Cardiac muscle cell (in vitro differentiated cells and primary cell): ENCODE data around the gene LYRM7. TPM values are rescaled to one million over a fixed set of nuclear protein-coding genes. Genes with fewer than 3 reads are reported as not detected.

Source experiments
- DNase-seq, 2 donors: peaks; one replicate each; pipeline versions ENCODE4 v3.0.0 to v3.0.0-alpha.2; 2010 to 2017; ENCODE audit warnings: low read depth in 1 of 2, low spot score in 1 of 2
- H3K27ac ChIP-seq: fragments of 200-600 bp; sonication (generic); 2 replicates; pipeline ENCODE4 v1.5.1; 2016
- H3K27me3 ChIP-seq: fragments of 200-600 bp; sonication (generic); 2 replicates; pipeline ENCODE4 v1.6.0; 2016; ENCODE audit warnings: control low read depth
- H3K36me3 ChIP-seq: fragments of 200-600 bp; sonication (generic); 2 replicates; pipeline ENCODE4 v1.5.1; 2016; ENCODE audit warnings: control low read depth
- H3K4me1 ChIP-seq: fragments of 200-600 bp; sonication (generic); 2 replicates; pipeline ENCODE4 v1.8.1; 2017; ENCODE audit warnings: low read depth, mild to moderate bottlenecking, mixed run types
- H3K4me3 ChIP-seq: fragments of 200-600 bp; sonication (generic); 2 replicates; pipeline ENCODE4 v1.5.1; 2016; ENCODE audit warnings: mild to moderate bottlenecking
- H3K9me3 ChIP-seq: fragments of 200-600 bp; sonication (generic); 2 replicates; pipeline ENCODE4 v1.5.1; 2017; ENCODE audit warnings: low read depth, mild to moderate bottlenecking, control low read depth
- polyA plus RNA-seq: library from polyadenylated mRNA; unstranded; fragments of >200 nt; fragmentation: Nextera tagmentation; extraction: Ambion mirVana; gene quantifications from 2 replicates; pipeline ENCODE4 v1.2.1, GENCODE V29; 2016
- total RNA-seq: library from RNA; depleted of rRNA; stranded (reverse); fragments of >200 nt; gene quantifications from 2 replicates; pipeline ENCODE4 v1.2.3, GENCODE V29; 2016
- TF ChIP-seq, protein P1 (sequence below): IDR thresholded peaks from 2 replicates; pipeline ENCODE4 v1.5.1; 2012; ENCODE audit warnings: low read depth, mild to moderate bottlenecking, low read length

Gene LYRM7
- total and polyA plus RNA-seq, 2 experiments from 2014 or later = 7.1 to 25.5 TPM

DNA sequence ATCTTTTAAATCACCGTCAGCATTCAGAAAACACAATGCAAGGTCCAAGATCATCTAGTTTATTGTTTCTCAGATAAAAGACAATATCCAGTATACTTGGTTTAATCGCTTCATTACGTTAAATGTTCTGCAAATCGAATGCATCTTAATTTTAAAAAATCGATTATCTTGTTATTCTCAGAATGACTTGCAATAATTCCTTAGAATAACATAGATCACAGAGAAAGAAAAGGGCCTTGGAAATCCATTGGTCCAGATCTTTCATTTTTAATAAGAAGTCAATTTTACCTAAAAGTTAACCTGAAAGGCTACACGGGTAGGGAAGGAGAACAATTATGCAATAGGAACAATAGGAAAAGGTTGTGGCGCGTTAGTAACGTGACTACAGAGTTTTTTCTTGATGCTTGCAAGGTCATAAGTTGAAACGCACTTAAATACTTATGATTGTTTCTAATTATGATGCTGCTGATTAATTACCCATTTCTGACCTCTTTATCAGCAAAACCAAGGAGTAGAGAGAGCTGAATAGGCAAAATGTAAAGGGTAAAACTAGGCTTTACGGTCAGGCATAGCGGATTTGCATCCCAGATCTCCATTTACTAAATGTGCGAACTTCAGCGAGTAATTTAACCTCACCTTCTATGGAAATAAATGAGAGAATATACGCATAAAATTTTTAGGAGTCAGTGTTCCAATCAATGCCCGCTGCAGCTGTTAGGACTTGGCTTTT, 769 bp upstream of the LYRM7 start:
- no peaks in the 10 kb centered on the region for H3K9me3 ChIP-seq
- no peaks in the 10 kb centered on the region for H3K27me3 ChIP-seq
- no peaks in the 10 kb centered on the region for H3K36me3 ChIP-seq
- TF ChIP-seq, protein P1, sequence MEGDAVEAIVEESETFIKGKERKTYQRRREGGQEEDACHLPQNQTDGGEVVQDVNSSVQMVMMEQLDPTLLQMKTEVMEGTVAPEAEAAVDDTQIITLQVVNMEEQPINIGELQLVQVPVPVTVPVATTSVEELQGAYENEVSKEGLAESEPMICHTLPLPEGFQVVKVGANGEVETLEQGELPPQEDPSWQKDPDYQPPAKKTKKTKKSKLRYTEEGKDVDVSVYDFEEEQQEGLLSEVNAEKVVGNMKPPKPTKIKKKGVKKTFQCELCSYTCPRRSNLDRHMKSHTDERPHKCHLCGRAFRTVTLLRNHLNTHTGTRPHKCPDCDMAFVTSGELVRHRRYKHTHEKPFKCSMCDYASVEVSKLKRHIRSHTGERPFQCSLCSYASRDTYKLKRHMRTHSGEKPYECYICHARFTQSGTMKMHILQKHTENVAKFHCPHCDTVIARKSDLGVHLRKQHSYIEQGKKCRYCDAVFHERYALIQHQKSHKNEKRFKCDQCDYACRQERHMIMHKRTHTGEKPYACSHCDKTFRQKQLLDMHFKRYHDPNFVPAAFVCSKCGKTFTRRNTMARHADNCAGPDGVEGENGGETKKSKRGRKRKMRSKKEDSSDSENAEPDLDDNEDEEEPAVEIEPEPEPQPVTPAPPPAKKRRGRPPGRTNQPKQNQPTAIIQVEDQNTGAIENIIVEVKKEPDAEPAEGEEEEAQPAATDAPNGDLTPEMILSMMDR = no peak
- peak overlapping the region; percentile 56 for H3K4me3 ChIP-seq
- H3K4me1 ChIP-seq = peaks cover 4% of the 10 kb centered on the region
- H3K27ac ChIP-seq = peak overlapping the region; percentile 76
- DNase-seq = no peak

DNA sequence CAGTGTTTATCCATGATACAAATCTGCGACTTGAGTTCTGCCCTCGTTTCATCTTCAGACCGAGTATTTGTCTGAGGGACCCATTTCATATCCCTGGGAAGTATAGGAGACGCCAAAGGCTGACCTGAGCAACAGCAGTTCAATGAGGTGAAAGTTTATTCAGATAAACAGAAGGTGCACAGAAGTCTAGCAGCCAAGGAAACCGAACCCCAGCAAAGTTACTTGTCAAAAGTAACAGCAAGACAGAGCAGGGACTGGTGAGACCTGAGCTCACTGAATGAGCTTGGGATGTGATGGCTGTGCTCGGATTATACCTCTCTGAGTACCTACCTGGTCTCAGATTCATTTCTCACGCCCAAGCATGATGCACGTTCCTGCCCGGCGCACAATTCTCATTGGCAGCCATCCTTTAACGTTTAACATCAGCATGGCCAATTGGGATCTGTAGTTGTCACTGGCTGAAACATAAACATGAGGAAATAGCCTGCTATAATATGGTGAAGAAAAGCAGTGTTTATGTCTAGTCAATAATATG, 599 bp downstream of the LYRM7 start:
- H3K36me3 ChIP-seq = no peaks in the 10 kb centered on the region
- no peaks in the 10 kb centered on the region for H3K27me3 ChIP-seq
- H3K9me3 ChIP-seq = no peaks in the 10 kb centered on the region
- TF ChIP-seq, protein P1 = no peak
- H3K27ac ChIP-seq = peak overlapping the region; percentile 65
- H3K4me3 ChIP-seq = peak overlapping the region; percentile 56
- no peaks in the 10 kb centered on the region for H3K4me1 ChIP-seq
- DNase-seq = no peak

DNA sequence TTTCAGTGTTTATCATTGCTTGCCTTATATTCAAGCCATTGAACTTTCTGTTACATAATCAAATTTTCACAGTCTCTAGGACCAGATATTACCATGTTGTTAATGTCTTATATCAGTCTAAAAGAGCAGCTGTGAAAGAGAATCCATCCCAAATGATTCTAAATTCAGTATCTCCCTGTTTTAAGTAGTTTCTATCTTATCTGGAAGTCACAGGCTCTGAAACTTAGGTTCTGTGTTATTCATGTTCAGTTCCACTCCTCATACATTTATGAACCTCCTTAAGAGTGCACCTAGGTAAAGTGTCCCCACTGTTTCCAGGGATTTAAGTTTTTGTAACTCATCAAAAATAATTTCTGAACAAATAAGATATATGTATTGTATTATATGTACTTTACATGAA, 9.7 kb downstream of the LYRM7 start:
- Histone ChIP-seq H3K27me3 (no peaks in the 10 kb centered on the region), H3K36me3 (peaks cover 8% of the 10 kb centered on the region), H3K9me3 (no peaks in the 10 kb centered on the region), H3K27ac (no peak overlapping the region), H3K4me1 (no peaks in the 10 kb centered on the region), H3K4me3 (no peak overlapping the region)
- DNase-seq = no peak
- TF ChIP-seq, protein P1 = no peak

DNA sequence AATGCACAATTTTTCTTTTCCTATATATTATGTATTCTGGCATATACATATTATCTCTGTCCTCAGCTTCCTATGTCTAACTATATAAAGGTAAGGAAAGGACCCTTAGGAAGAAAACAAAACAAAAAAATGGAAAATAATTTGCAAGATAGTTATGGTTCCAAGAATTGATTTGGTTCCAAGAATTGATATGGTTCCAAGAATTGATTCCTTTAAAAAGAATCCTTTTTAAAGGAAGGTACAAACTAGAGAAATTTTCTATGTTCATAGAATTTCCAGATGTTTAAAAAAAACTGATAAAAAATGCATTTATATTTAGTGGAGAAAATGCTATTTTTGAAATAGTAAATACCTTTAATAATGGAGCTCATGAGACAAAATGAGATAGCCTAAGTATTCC, 12.1 kb downstream of the LYRM7 start:
- Histone ChIP-seq H3K27me3 (no peaks in the 10 kb centered on the region), H3K36me3 (peaks cover 10% of the 10 kb centered on the region), H3K27ac (no peak overlapping the region), H3K9me3 (no peaks in the 10 kb centered on the region), H3K4me3 (no peak overlapping the region), H3K4me1 (no peaks in the 10 kb centered on the region)
- TF ChIP-seq, protein P1 = no peak
- DNase-seq = no peak

DNA sequence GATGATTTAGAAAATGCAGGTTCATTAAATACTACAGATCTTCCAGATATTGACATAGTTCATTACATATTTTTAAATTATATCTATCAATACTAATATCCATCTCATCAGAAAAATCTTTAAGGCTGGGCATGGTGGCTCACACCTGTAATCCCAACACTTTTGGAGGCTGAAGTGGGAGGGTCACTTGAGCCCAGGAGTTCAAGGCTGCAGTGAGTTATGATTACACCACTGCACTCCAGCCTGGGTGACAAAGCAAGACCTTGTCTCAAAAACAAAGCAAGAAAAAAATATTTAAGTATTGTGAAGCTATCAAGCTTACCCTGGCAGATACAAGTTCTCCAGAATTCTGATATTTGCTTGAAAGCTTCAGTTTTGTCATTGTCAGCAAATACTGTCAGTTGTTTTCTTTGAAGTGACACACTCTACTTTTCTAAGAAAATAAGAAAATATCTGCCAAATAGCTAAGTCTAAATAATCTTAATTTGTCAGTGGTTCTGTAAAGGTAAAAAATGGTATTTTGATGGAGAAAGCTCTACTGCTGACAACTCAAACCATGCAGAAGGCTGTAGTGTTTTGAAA, 14.9 kb downstream of the LYRM7 start:
- H3K27me3 ChIP-seq = no peaks in the 10 kb centered on the region
- no peak overlapping the region for H3K4me3 ChIP-seq
- H3K36me3 ChIP-seq = peaks cover 10% of the 10 kb centered on the region
- H3K4me1 ChIP-seq = no peaks in the 10 kb centered on the region
- TF ChIP-seq, protein P1 = no peak
- no peak overlapping the region for H3K27ac ChIP-seq
- DNase-seq = no peak
- no peaks in the 10 kb centered on the region for H3K9me3 ChIP-seq
